Mucosa of descending colon (tissue), 3 donors: Measurements from ENCODE around the gene YIPF6. TPM values are rescaled to one million over a fixed set of nuclear protein-coding genes. Genes with fewer than 3 reads are reported as not detected.
"Not testable (repeated sequence)": the region's sequence is repeated elsewhere in the genome, so short reads cannot be mapped to it uniquely, and the experiment has no call there.

Experiments used
- ATAC-seq: fragments of 200-7000 bp; cut with Tn5 transposase; one replicate; pipeline ENCODE4 v1.9.1; 2020; ENCODE audit warnings: mild to moderate bottlenecking, moderate library complexity
- DNase-seq, 3 donors: peaks; one replicate each; pipeline ENCODE4 v3.0.0-alpha.2; 2020
- H3K36me3 ChIP-seq: fragments of 200-600 bp; one replicate; pipeline ENCODE4 v1.8.0; 2021; ENCODE audit warnings: low read depth, mild to moderate bottlenecking
- H3K4me1 ChIP-seq: fragments of 200-600 bp; one replicate; pipeline ENCODE4 v1.8.0; 2021; ENCODE audit warnings: low read depth, mild to moderate bottlenecking
- H3K4me3 ChIP-seq: fragments of 200-600 bp; one replicate; pipeline ENCODE4 v1.8.0; 2021; ENCODE audit warnings: mild to moderate bottlenecking
- H3K9me3 ChIP-seq: fragments of 200-600 bp; one replicate; pipeline ENCODE4 v1.8.0; 2021; ENCODE audit warnings: mild to moderate bottlenecking
- intact Hi-C, 2 donors: fragments of 100-400 bp; cut with DNase I in 1 of 2; cut with micrococcal nuclease in 1 of 2; formaldehyde crosslinking; loops; one replicate each; pipeline versions ENCODE4 v1.11.0 to v1.11.1; 2022; cut with DNase I, micrococcal nuclease
- total RNA-seq, 3 donors: library from RNA; stranded (reverse); fragmentation: NEBNext Ultra II Directional in 2 of 3; extraction: Animal tissue kit (Norgen Biotek cat#: 25700) in 2 of 3; gene quantifications; one replicate each; pipeline versions ENCODE4 v1.2.1 to v1.2.4, GENCODE V29; 2021 to 2023
- TF ChIP-seq, protein P1 (sequence below): fragments of 200-600 bp; IDR thresholded peaks from one replicate; pipeline ENCODE4 v1.8.0; 2022; ENCODE audit warnings: antibody characterized with exemption, mild to moderate bottlenecking
- donor health status: DM: no; HTN: no; CAD: no; lungs with moderate emphysema.
- donor health status: DM: no; HTN: no; CAD: no.
- donor health status: DM: no; HTN: yes; CAD: no.

The YIPF6 gene
- total RNA-seq, 3 donors from 2014 or later: 43.4 to 43.9 (median 43.6) TPM

DNA sequence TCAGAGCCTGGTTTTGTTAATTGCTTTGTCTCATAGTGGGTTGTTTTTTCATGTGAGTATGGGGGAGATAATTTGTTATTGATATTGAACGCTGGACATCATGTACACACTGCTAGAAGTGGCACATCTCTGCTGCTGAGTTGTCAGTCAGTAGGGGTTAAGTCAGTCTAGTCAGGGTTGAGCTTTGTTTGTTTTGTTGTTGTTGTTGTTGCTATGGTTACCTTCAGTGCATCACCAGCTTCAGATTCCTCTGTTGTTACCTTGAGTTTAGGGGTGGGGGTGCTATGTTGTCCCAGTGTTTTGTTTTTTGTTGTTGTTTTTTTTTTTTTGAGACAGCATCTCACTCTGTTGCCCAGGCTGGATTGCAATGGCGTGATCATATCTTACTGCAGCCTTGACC is 9.9 kb downstream of the YIPF6 start:
- H3K36me3 ChIP-seq: no peaks in the 10 kb centered on the region
- no peaks in the 10 kb centered on the region for H3K4me1 ChIP-seq
- H3K4me3 ChIP-seq: no peak overlapping the region
- intact Hi-C loops: no loop called here
- ATAC-seq: no peak
- TF ChIP-seq, protein P1, sequence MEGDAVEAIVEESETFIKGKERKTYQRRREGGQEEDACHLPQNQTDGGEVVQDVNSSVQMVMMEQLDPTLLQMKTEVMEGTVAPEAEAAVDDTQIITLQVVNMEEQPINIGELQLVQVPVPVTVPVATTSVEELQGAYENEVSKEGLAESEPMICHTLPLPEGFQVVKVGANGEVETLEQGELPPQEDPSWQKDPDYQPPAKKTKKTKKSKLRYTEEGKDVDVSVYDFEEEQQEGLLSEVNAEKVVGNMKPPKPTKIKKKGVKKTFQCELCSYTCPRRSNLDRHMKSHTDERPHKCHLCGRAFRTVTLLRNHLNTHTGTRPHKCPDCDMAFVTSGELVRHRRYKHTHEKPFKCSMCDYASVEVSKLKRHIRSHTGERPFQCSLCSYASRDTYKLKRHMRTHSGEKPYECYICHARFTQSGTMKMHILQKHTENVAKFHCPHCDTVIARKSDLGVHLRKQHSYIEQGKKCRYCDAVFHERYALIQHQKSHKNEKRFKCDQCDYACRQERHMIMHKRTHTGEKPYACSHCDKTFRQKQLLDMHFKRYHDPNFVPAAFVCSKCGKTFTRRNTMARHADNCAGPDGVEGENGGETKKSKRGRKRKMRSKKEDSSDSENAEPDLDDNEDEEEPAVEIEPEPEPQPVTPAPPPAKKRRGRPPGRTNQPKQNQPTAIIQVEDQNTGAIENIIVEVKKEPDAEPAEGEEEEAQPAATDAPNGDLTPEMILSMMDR: no peak
- DNase-seq: no peak
- no peaks in the 10 kb centered on the region for H3K9me3 ChIP-seq

DNA sequence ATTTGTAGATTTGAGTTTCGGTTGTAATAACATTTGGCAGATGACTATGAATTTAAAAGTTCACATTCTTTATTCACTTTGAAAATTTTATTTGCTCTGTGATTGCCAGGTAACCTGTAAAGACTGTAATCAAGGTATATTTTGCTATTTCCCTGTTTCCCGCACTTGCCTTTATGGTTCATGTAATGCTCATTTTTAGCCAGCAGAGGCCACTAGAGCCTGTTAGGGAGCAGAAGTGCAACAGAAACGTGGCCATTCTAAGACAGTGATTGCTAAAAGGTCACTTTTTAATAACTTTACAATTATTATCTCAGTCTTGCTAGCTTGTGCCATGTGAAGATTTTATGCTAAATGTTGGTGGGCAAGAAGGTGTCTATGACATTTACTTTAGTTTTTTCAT is 12.4 kb downstream of the YIPF6 start:
- TF ChIP-seq, protein P1: peak; percentile 33
- peak; percentile 84 for ATAC-seq
- no peaks in the 10 kb centered on the region for H3K4me1 ChIP-seq
- H3K9me3 ChIP-seq: no peaks in the 10 kb centered on the region
- H3K4me3 ChIP-seq: no peak overlapping the region
- DNase-seq: peak in 1 of 3 donors; percentile 58
- no peaks in the 10 kb centered on the region for H3K36me3 ChIP-seq
- intact Hi-C loops: no loop called here

DNA sequence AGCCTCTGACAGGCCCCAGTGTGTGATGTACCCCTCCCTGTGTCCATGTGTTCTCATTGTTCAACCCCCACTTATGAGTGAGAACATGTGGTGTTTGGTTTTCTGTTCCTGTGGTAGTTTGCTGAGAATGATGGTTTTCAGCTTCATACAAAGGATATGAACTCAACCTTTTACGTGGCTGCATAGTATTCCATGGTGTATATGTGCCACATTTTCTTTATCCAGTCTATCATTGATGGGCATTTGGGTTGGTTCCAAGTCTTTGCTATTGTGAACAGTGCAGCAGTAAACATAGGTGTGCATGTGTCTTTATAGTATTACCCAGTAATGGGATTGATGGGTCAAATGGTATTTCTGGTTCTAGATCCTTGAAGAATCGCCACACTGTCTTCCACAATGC is 25.8 kb downstream of the YIPF6 start:
- H3K4me3 ChIP-seq, ATAC-seq, H3K36me3 ChIP-seq: not testable (repeated sequence)

DNA sequence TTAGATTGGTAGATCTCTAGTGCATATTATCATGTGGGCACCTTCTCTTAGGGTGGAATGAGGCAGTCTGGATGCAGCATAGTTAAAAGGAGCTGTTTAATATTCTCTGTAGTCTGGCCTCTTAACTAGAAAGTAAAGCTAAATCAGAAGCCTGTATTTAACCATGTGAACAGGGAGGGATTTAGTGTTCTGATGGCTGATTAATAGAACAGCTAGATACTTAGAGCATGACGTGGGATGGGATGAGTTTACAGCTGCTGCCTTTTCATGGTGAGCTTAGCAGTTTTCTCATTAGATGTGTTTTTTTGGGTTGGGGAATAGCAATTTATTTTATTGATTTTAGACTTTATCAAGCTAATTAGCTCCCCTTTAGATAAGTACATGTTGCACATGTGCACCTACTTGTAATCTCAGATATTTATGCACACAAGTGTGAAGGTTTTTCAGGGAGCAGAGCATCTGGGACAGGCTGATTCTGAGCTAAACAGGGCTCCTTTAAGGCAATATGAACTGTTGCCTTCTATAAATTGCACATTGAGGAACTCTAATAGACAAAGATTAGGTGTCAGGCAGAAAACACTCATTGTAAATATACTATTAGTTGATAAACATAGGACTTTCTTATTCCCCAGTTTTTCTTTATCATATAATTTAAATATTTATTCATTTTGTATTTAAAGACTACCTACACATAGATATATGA is 34.1 kb downstream of the YIPF6 start:
- DNase-seq (no peak), ATAC-seq (no peak)
- intact Hi-C loops: no loop called here
- Histone ChIP-seq H3K9me3 (no peaks in the 10 kb centered on the region), H3K4me1 (no peaks in the 10 kb centered on the region), H3K36me3 (no peaks in the 10 kb centered on the region), H3K4me3 (no peak overlapping the region)
- TF ChIP-seq, protein P1: no peak

More for the DNA sequence above, 25.8 kb downstream of the YIPF6 start:
- DNase-seq, H3K4me1 ChIP-seq, H3K9me3 ChIP-seq, intact Hi-C loops: not testable (repeated sequence)

DNA sequence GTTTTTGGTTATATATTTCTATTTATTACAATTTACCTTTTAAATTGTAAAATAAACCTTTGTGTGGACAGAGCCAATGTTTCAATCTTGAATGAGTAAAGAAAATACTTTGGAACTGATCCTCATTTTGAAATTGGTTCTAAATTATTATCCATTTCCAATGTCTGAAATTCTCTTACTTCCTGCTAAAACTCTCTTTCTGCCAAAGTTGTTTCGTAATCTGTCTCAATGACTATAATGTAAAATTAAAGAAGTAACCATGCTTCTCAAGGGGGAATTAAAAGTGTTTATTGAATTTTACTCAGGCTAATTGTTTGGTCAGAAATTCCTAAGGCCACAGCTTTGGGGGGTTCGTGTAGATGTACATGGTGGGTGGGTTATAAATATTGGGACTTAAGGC is 34.8 kb downstream of the YIPF6 start:
- TF ChIP-seq, protein P1: no peak
- DNase-seq: no peak
- H3K4me3 ChIP-seq: no peak overlapping the region
- no peaks in the 10 kb centered on the region for H3K36me3 ChIP-seq
- no peaks in the 10 kb centered on the region for H3K4me1 ChIP-seq
- no peaks in the 10 kb centered on the region for H3K9me3 ChIP-seq
- no peak for ATAC-seq
- intact Hi-C loops: no loop called here

DNA sequence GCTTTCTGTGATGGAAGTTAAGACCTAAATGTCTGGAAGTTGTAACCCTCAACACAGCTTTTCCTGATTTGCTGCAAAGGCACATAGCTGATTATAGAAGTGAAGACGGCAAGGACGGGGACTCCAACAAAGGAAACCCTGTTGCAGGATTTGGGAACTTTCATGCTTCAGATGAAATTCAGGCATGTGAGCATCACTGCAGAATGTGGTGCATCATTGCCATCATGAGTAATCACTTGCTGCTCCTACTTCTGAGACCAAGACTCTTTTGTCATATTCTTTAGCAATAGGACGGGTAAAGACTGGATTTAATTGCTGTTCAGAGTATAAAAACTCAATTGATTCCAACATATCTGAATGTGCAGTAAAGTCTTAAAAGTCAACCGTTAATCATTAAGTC is 35.8 kb downstream of the YIPF6 start:
- ATAC-seq (no peak), DNase-seq (no peak)
- no peaks in the 10 kb centered on the region for H3K36me3 ChIP-seq
- TF ChIP-seq, protein P1: no peak
- no peak overlapping the region for H3K4me3 ChIP-seq
- no peaks in the 10 kb centered on the region for H3K4me1 ChIP-seq
- H3K9me3 ChIP-seq: no peaks in the 10 kb centered on the region
- intact Hi-C loops: no loop called here
